ENCODE measurements around the gene NLK.
A peak's percentile ranks its signal among the peaks of the same experiment; 100 is the strongest.
"Not testable (repeated sequence)": the region's sequence is repeated elsewhere in the genome, so short reads cannot be mapped to it uniquely, and the experiment has no call there.

NLK gene

DNA sequence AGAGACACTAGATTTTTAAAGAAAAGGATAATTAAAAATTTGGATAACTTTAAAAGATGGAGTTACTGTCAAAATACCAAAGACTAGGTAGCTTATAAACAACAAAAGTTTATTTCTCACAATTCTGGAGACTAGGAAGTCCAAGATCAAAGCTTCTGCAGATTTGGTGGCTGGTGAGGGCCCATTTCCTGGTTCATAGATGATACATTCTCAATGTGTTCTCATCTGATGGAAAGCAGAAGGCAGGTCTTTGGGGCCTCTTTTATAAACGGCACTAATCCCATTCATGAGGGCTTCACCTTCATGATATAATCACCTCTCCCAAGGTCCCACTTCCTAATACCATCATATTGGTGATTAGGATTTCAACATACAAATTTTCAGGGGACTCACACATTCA is 33.7 kb downstream of the NLK start:
- TF ChIP-seq, protein P1, sequence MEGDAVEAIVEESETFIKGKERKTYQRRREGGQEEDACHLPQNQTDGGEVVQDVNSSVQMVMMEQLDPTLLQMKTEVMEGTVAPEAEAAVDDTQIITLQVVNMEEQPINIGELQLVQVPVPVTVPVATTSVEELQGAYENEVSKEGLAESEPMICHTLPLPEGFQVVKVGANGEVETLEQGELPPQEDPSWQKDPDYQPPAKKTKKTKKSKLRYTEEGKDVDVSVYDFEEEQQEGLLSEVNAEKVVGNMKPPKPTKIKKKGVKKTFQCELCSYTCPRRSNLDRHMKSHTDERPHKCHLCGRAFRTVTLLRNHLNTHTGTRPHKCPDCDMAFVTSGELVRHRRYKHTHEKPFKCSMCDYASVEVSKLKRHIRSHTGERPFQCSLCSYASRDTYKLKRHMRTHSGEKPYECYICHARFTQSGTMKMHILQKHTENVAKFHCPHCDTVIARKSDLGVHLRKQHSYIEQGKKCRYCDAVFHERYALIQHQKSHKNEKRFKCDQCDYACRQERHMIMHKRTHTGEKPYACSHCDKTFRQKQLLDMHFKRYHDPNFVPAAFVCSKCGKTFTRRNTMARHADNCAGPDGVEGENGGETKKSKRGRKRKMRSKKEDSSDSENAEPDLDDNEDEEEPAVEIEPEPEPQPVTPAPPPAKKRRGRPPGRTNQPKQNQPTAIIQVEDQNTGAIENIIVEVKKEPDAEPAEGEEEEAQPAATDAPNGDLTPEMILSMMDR (conservative IDR thresholded peaks at IDR 0.05; ENCODE audit: control insufficient read depth, insufficient read depth, low read depth, low read length), result no peak
- no peak for DNase-seq (ENCODE audit: low read depth)
- no peak overlapping the region for H3K4me3 ChIP-seq (ENCODE audit: control insufficient read depth, low read depth, low read length)

- H3K4me3 ChIP-seq (ENCODE audit: control insufficient read depth, low read depth, low read length); DNase-seq (ENCODE audit: low read depth): not testable (repeated sequence)
Measured at GRCh38 chr17:28077140-28077539, 34.7 kb downstream of the NLK start.

DNA sequence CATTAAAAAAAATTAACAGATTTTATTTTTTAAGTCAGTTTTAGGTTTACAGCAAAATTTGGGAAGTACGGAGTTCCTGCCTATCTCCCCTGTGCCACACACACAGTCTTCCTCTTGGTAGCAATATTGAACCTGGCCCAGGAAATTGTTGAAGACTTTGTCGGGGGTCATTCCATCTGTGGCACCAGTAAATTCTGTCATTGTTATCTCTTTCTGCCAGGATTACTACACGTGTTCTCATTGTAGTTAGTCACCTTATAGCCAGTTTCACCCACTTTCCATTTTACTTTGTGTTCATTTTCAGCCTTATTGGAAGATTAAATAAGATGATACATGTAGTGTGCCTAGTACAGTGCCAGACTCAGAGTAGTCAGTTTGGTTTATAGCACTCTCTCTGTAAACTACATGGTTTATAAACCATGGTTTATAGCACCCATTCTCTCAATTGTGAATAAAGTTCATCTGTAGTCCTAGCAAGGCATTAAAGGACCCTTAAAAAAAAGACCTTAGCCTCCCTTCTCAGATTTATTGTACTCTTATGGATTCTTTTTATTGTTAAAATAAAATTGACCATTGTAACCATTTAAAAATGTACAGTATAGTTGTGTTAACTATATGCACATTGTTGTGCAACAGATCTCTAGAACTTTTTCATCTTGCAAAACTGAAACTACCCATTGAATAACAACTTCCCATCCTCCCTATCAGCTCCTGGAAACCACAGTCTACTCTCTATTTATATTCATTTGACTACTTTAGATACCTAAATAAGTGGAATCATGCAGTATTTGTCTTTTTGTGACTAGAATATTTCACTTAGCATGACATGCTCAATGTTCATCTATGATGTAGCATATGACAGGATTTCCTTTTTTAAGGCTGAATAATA is 36.1 kb downstream of the NLK start:
- no peak for DNase-seq (ENCODE audit: low read depth)
- no peak overlapping the region for H3K4me3 ChIP-seq (ENCODE audit: control insufficient read depth, low read depth, low read length)
- TF ChIP-seq, protein P1 (conservative IDR thresholded peaks at IDR 0.05; ENCODE audit: control insufficient read depth, insufficient read depth, low read depth, low read length), result no peak

DNA sequence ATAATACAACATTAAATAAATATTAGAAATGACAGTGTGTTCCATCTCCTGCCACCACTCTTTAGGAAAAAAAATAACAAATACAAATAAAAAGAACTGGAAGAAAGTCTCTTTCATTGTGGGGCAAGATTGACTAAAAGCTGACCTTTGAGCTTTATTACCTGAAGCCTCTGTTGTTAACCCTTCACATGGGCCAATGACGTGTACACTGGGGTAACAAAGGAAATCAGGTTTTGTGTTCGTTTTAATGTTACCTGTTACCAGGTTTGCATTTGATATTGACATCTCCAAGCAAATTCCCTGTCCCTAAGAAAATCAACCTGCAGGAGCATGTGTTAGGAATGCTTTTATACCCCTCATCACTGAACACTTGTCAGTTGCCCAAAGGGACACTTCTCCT is 39.0 kb downstream of the NLK start:
- H3K4me3 ChIP-seq (ENCODE audit: control insufficient read depth, low read depth, low read length), result no peak overlapping the region
- DNase-seq (ENCODE audit: low read depth), result no peak
- TF ChIP-seq, protein P1 (conservative IDR thresholded peaks at IDR 0.05; ENCODE audit: control insufficient read depth, insufficient read depth, low read depth, low read length), result no peak

GRCh38 chr17:28085766-28086165 is 43.3 kb downstream of the NLK start:
- TF ChIP-seq, protein P1 (conservative IDR thresholded peaks at IDR 0.05; ENCODE audit: control insufficient read depth, insufficient read depth, low read depth, low read length), result no peak
- no peak overlapping the region for H3K4me3 ChIP-seq (ENCODE audit: control insufficient read depth, low read depth, low read length)
- DNase-seq (ENCODE audit: low read depth), result no peak

GRCh38 chr17:28086519-28086918 is 44.0 kb downstream of the NLK start:
- TF ChIP-seq, protein P1 (conservative IDR thresholded peaks at IDR 0.05; ENCODE audit: control insufficient read depth, insufficient read depth, low read depth, low read length), result no peak
- no peak overlapping the region for H3K4me3 ChIP-seq (ENCODE audit: control insufficient read depth, low read depth, low read length)
- DNase-seq (ENCODE audit: low read depth), result peak; percentile 47

DNA sequence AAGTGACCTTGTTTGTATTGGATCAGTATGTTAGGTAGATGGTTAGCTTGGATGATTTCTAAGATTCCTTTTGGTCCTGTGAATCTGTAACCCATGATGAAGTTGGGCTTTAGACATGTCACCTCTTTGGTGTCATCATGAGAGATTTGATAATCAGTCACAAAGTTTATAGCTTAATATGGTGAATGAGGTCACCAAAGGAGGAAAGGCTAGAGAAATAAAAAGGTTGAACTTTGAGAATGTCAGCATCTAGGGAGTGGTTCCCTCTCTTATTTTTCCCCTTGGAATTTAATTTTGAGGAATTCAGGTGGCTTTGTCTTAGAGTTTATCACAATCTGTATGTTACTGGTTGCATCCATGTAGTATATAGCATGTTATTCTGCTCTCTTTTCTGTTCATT is 45.3 kb downstream of the NLK start:
- DNase-seq (ENCODE audit: low read depth), result no peak
- TF ChIP-seq, protein P1 (conservative IDR thresholded peaks at IDR 0.05; ENCODE audit: control insufficient read depth, insufficient read depth, low read depth, low read length), result no peak
- H3K4me3 ChIP-seq (ENCODE audit: control insufficient read depth, low read depth, low read length), result no peak overlapping the region

All from fibroblast of mammary gland (primary cell).